ENCODE results near the gene GADD45A.
A peak's percentile ranks its signal among the peaks of the same experiment; 100 is the strongest.

Gene GADD45A

GRCh38 chr1:67688526-67689219 lies 3.7 kb downstream of the GADD45A start:
- H3K36me3 Mint-ChIP-seq (ENCODE audit: low read depth): peaks cover 29% of the 10 kb centered on the region
- no peak overlapping the region for H3K4me3 Mint-ChIP-seq
- H3K27ac Mint-ChIP-seq: no peak overlapping the region

GRCh38 chr1:67689267-67690017 lies 4.4 kb downstream of the GADD45A start:
- Mint-ChIP-seq H3K36me3 (ENCODE audit: low read depth) (peaks cover 29% of the 10 kb centered on the region), H3K4me1 (ENCODE audit: low read depth) (peaks cover 16% of the 10 kb centered on the region), H3K9me3 (no peaks in the 10 kb centered on the region), H3K27me3 (ENCODE audit: low read depth) (no peaks in the 10 kb centered on the region), H3K27ac (no peak overlapping the region), H3K4me3 (no peak overlapping the region)
- no peak for DNase-seq (ENCODE audit: low spot score)

More at GRCh38 chr1:67688526-67689219, 3.7 kb downstream of the GADD45A start:
- no peaks in the 10 kb centered on the region for H3K27me3 Mint-ChIP-seq (ENCODE audit: low read depth)
- peaks cover 24% of the 10 kb centered on the region for H3K4me1 Mint-ChIP-seq (ENCODE audit: low read depth)
- no peaks in the 10 kb centered on the region for H3K9me3 Mint-ChIP-seq
- no peak for DNase-seq (ENCODE audit: low spot score)

- Mint-ChIP-seq H3K27ac (no peak overlapping the region), H3K4me1 (ENCODE audit: low read depth) (peaks cover 14% of the 10 kb centered on the region), H3K27me3 (ENCODE audit: low read depth) (no peaks in the 10 kb centered on the region), H3K9me3 (no peaks in the 10 kb centered on the region), H3K36me3 (ENCODE audit: low read depth) (peaks cover 29% of the 10 kb centered on the region), H3K4me3 (no peak overlapping the region)
- DNase-seq (ENCODE audit: low spot score): no peak
Measured at GRCh38 chr1:67690018-67690363, 5.0 kb downstream of the GADD45A start.

DNA sequence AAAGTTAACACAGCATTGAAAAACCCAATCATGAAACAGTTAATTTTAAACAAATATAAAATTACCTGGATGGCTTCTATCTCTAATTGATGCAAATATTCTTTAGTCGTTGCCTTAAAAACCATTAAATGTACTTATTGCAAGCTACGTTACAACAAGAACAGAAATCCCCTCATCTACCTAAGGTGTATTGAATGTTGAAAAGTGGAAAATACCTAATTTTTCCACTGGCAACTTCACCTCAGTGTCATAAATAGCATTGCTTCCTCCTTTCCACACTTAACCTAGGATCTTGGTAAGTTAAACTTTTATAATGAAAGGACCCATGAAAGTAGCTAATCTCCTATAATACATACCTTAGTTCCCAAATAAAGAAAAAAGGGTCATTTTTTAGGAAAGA lies 5.4 kb downstream of the GADD45A start:
- no peak overlapping the region for H3K4me3 Mint-ChIP-seq
- H3K9me3 Mint-ChIP-seq: no peaks in the 10 kb centered on the region

GRCh38 chr1:67691712-67692111 lies 6.7 kb downstream of the GADD45A start:
- Mint-ChIP-seq H3K4me3 (no peak overlapping the region), H3K36me3 (ENCODE audit: low read depth) (peaks cover 25% of the 10 kb centered on the region), H3K27me3 (ENCODE audit: low read depth) (no peaks in the 10 kb centered on the region), H3K4me1 (ENCODE audit: low read depth) (peaks cover 14% of the 10 kb centered on the region), H3K9me3 (no peaks in the 10 kb centered on the region), H3K27ac (no peak overlapping the region)
- no peak for DNase-seq (ENCODE audit: low spot score)

More for the DNA sequence above, 5.4 kb downstream of the GADD45A start:
- Mint-ChIP-seq H3K27ac (no peak overlapping the region), H3K27me3 (ENCODE audit: low read depth) (no peaks in the 10 kb centered on the region), H3K4me1 (ENCODE audit: low read depth) (peaks cover 14% of the 10 kb centered on the region), H3K36me3 (ENCODE audit: low read depth) (peaks cover 29% of the 10 kb centered on the region)
- no peak for DNase-seq (ENCODE audit: low spot score)

DNA sequence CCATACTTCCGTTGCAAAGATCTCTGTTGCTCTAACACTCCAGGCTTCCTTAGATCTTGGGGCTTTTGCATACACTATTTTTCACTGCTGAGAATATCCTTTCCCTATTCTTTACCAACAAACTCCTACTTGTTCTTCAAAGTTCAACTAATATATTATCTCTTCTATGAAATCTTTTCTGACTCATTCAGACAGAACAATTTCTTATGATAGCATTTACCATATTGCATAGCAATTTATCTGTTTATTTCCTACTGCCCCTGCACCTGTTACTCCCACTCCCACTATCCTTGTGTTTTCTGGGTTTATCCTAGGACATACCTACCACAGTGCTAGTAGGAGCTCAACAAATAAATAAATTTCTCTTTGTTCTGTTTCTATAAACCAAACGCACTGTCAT lies 11.0 kb downstream of the GADD45A start:
- H3K4me1 Mint-ChIP-seq (ENCODE audit: low read depth): peaks cover 2% of the 10 kb centered on the region
- no peak for DNase-seq (ENCODE audit: low spot score)
- H3K9me3 Mint-ChIP-seq: no peaks in the 10 kb centered on the region
- H3K36me3 Mint-ChIP-seq (ENCODE audit: low read depth): no peaks in the 10 kb centered on the region
- no peak overlapping the region for H3K4me3 Mint-ChIP-seq
- H3K27ac Mint-ChIP-seq: no peak overlapping the region
- H3K27me3 Mint-ChIP-seq (ENCODE audit: low read depth): no peaks in the 10 kb centered on the region

GRCh38 chr1:67696708-67697107 lies 11.7 kb downstream of the GADD45A start:
- no peak for DNase-seq (ENCODE audit: low spot score)
- Mint-ChIP-seq H3K4me1 (ENCODE audit: low read depth) (peaks cover 4% of the 10 kb centered on the region), H3K36me3 (ENCODE audit: low read depth) (no peaks in the 10 kb centered on the region), H3K27me3 (ENCODE audit: low read depth) (no peaks in the 10 kb centered on the region), H3K4me3 (no peak overlapping the region), H3K27ac (no peak overlapping the region), H3K9me3 (no peaks in the 10 kb centered on the region)

- Mint-ChIP-seq H3K27ac (no peak overlapping the region), H3K36me3 (ENCODE audit: low read depth) (no peaks in the 10 kb centered on the region), H3K4me3 (no peak overlapping the region), H3K27me3 (ENCODE audit: low read depth) (peaks cover 3% of the 10 kb centered on the region), H3K4me1 (ENCODE audit: low read depth) (peaks cover 4% of the 10 kb centered on the region), H3K9me3 (no peaks in the 10 kb centered on the region)
- no peak for DNase-seq (ENCODE audit: low spot score)
Measured at GRCh38 chr1:67700220-67700619, 15.2 kb downstream of the GADD45A start.

DNA sequence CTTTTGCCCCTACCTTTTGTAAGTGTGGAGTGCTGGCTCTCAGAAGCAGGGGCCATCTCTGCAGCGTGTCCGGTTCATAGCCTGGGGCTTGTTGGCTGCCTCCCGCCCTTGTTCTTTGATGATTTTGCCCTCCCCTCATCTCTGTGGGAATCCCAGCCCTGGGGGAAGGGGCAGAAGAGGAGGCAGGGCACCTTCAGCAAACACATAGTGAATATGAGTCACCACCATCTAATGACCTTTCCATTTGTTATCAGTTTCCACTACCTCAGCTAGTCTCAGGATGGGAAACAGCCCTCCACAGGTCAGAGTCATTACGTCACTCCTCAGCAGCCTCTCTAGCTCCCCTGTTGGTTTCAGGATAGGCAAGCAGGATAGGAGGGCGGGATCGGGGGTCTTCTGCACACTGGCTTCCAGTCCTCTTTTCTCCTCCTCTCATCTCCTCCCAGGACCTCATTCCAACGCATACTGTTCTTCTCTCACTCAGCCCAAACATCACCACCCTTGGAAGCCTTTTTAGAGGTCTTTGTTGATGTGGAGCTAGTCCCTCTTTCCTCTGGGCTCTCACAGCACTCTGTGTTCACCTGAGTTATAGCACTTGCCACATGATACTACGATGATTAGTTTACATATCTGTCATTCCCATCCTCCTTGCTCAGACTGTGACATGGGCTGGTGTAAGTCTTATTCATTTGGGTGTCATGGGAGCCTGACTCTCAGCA lies 15.8 kb downstream of the GADD45A start:
- Mint-ChIP-seq H3K4me1 (ENCODE audit: low read depth) (peaks cover 2% of the 10 kb centered on the region), H3K9me3 (no peaks in the 10 kb centered on the region), H3K27me3 (ENCODE audit: low read depth) (peaks cover 4% of the 10 kb centered on the region), H3K4me3 (no peak overlapping the region), H3K36me3 (ENCODE audit: low read depth) (no peaks in the 10 kb centered on the region), H3K27ac (no peak overlapping the region)
- DNase-seq (ENCODE audit: low spot score): peak; percentile 44

DNA sequence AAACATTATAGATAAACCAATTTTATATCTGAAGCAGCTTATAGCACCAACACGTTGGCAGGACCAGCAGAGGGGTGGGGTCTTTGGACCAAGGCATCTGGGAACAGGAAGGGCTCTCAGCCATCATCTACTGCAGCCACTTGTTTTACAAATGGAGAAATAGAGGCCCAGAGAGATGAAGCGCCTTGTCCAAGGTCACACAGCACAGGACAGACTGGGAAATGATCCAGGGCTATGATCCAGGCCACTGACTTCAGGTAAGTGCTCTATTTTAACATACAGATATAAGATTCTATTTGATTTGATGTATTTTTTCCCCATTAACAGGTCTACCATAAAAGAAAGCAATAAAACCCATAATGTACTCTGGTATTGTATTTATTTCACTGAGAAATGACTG lies 16.9 kb downstream of the GADD45A start:
- DNase-seq (ENCODE audit: low spot score): no peak
- Mint-ChIP-seq H3K36me3 (ENCODE audit: low read depth) (no peaks in the 10 kb centered on the region), H3K4me3 (no peak overlapping the region)

DNA sequence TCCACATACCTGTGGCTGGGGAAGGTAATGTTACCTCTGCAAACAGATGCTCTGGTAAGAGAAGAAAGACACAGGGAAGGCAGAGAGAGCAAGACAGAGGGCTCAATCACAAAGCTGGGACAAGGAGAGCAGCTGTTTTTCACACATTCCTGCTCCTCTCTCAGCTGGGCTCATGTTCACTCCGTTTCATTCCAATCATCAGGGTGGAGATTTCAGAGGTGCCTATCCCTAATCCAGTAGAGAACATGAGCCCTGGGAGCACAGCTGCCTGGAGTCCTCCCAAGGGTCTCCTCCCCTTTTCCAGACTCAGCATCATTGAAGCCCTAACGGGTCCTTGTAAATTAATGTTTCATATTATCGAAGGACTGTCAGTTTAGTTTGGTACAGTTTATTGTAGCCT lies 19.4 kb downstream of the GADD45A start:
- no peak overlapping the region for H3K4me3 Mint-ChIP-seq
- peaks cover 6% of the 10 kb centered on the region for H3K27me3 Mint-ChIP-seq (ENCODE audit: low read depth)
- H3K4me1 Mint-ChIP-seq (ENCODE audit: low read depth): peaks cover 2% of the 10 kb centered on the region
- DNase-seq (ENCODE audit: low spot score): no peak
- no peaks in the 10 kb centered on the region for H3K36me3 Mint-ChIP-seq (ENCODE audit: low read depth)
- H3K9me3 Mint-ChIP-seq: no peaks in the 10 kb centered on the region
- H3K27ac Mint-ChIP-seq: no peak overlapping the region

More for the DNA sequence above, 16.9 kb downstream of the GADD45A start:
- Mint-ChIP-seq H3K4me1 (ENCODE audit: low read depth) (peaks cover 2% of the 10 kb centered on the region), H3K27me3 (ENCODE audit: low read depth) (peaks cover 6% of the 10 kb centered on the region), H3K9me3 (no peaks in the 10 kb centered on the region), H3K27ac (no peak overlapping the region)

- H3K27ac Mint-ChIP-seq: no peak overlapping the region
- H3K36me3 Mint-ChIP-seq (ENCODE audit: low read depth): no peaks in the 10 kb centered on the region
- no peak overlapping the region for H3K4me3 Mint-ChIP-seq
- no peaks in the 10 kb centered on the region for H3K9me3 Mint-ChIP-seq
- no peak for DNase-seq (ENCODE audit: low spot score)
- peaks cover 6% of the 10 kb centered on the region for H3K27me3 Mint-ChIP-seq (ENCODE audit: low read depth)
- H3K4me1 Mint-ChIP-seq (ENCODE audit: low read depth): peaks cover 2% of the 10 kb centered on the region
Measured at GRCh38 chr1:67705735-67706453, 20.9 kb downstream of the GADD45A start.

- no peaks in the 10 kb centered on the region for H3K36me3 Mint-ChIP-seq (ENCODE audit: low read depth)
- H3K4me1 Mint-ChIP-seq (ENCODE audit: low read depth): no peaks in the 10 kb centered on the region
- no peaks in the 10 kb centered on the region for H3K9me3 Mint-ChIP-seq
- H3K27ac Mint-ChIP-seq: no peak overlapping the region
- H3K4me3 Mint-ChIP-seq: no peak overlapping the region
- peaks cover 8% of the 10 kb centered on the region for H3K27me3 Mint-ChIP-seq (ENCODE audit: low read depth)
- DNase-seq (ENCODE audit: low spot score): no peak
Measured at GRCh38 chr1:67708606-67709005, 23.6 kb downstream of the GADD45A start.

DNA sequence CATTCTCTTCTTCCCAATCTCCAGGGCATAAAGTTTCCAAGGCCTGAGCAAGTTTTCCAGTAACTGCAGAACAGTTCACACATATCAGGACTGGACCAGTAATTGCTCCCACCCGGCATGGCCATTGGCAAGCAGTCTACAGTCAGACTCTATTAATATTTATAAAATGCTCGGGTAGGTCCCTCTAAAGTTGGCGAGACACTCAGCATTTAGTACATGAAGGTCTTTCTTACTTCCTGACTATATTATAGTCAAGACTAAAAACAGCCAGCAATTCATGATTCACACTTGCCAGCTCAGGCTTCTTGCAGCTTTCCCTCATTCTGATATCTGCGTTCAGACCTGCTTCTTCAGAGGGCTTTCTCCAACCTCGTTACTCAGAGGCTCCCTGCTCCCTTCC lies 25.4 kb downstream of the GADD45A start:
- peaks cover 10% of the 10 kb centered on the region for H3K27me3 Mint-ChIP-seq (ENCODE audit: low read depth)
- H3K4me3 Mint-ChIP-seq: no peak overlapping the region
- H3K4me1 Mint-ChIP-seq (ENCODE audit: low read depth): no peaks in the 10 kb centered on the region
- H3K36me3 Mint-ChIP-seq (ENCODE audit: low read depth): no peaks in the 10 kb centered on the region
- H3K9me3 Mint-ChIP-seq: no peaks in the 10 kb centered on the region
- no peak for DNase-seq (ENCODE audit: low spot score)
- H3K27ac Mint-ChIP-seq: no peak overlapping the region
